ENCODE results near the gene ENTPD8.

- TF ChIP-seq CTCF (conservative IDR thresholded peaks at IDR 0.05) (no peak), EZH2 (IDR thresholded peaks at IDR 0.05; ENCODE audit: low read depth) (no peak)
These were observed 39.8 kb upstream of the ENTPD8 start for GRCh38 chr9:137480686-137481683.

Data from PC-9 (cell line).